GM21447 (cell line): ENCODE results near the gene STC2.
"Not testable (repeated sequence)": the region's sequence is repeated elsewhere in the genome, so short reads cannot be mapped to it uniquely, and the experiment has no call there.

Experiments
- ATAC-seq: cut with Tn5 transposase; IDR thresholded peaks from one replicate; pipeline ENCODE4 v1.9.1; 2021; ENCODE audit not compliant: unreplicated experiment

STC2 gene, protein sequence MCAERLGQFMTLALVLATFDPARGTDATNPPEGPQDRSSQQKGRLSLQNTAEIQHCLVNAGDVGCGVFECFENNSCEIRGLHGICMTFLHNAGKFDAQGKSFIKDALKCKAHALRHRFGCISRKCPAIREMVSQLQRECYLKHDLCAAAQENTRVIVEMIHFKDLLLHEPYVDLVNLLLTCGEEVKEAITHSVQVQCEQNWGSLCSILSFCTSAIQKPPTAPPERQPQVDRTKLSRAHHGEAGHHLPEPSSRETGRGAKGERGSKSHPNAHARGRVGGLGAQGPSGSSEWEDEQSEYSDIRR

GRCh38 chr5:173327948-173328843, at the start of gene STC2:
Gene STC2 (minus strand): TSS chr5:173328414. CDS start chr5:173328193, 221 bp downstream.
- peak; percentile 51 for ATAC-seq

DNA sequence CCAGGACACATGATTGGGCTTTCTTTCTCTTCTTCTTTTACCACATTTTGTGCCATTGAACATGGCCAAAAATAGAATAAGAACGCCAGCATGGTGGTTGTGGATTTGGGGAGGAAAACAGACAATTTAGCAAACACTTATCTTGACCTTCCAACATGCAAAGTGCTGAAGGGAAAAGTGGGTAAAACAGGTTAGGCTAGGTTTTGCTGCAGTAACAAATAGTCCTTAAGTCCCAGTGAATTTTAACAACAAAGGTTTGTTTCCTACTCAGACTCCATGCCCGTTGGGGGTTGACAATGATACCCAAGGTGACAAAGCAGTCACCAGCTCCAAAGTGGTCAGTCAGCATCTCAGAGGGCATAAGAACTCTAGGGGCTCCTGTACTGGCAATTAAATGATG, 43.2 kb upstream of the STC2 start:
- ATAC-seq, result no peak

DNA sequence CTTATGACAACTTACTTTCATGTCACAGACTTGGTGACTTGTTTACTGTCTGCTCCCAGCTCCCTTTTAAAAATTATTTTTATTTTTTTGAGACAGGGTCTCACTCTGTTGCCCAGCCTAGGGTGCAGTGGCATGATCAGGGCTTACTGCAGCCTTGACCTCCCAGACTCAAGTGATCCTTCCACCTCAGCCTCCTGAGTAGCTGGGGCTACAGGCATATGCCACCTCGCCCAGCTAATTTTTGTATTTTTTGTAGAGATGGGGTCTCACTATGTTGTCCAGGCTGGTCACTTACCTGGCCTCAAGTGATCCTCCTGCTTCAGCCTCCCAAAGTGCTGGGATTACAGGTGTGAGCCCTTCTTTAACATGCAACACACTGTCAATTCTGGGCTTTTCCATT, 35.2 kb upstream of the STC2 start:
- not testable (repeated sequence) for ATAC-seq

DNA sequence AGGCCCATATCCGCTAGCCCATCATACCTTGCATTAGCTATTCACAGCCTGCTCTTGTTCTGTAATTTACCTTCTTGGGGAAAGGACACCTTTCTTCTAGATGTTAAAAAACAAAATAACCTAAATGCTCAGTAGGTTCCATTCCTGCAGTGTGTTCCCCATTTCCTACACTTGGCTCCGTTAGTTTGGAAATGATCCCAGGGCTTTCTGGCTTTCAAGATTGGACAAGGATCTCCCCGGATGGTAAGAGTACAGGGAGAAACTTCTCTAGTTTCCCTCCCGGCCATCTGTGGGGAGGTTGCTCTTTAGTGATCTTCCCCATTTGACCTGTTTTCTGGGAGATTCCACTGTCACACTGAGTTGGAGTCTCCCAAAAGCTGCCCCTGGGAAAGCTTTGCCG, 27.3 kb upstream of the STC2 start:
- ATAC-seq, result no peak

DNA sequence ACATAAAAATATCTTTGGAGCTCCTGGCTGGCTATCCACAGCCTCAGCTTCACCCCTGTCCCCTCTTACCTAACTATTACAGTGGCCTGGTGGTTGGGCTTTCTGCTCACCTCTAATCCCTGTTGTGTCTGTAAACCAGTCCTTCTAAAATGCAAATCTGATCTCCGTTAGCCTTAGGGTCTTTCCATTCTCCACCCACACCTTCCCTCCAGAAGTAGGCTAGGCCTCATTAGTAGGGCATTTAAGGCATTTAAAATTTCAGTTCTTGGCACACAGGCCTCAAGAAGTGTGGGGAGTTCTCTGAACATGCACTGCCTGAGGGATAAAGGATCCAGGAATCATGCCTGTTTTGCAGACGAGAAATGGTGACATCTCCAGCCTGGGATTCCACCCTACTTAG, 26.4 kb upstream of the STC2 start:
- ATAC-seq, result no peak

- no peak for ATAC-seq
These were observed 24.4 kb upstream of the STC2 start for GRCh38 chr5:173352366-173353349.

DNA sequence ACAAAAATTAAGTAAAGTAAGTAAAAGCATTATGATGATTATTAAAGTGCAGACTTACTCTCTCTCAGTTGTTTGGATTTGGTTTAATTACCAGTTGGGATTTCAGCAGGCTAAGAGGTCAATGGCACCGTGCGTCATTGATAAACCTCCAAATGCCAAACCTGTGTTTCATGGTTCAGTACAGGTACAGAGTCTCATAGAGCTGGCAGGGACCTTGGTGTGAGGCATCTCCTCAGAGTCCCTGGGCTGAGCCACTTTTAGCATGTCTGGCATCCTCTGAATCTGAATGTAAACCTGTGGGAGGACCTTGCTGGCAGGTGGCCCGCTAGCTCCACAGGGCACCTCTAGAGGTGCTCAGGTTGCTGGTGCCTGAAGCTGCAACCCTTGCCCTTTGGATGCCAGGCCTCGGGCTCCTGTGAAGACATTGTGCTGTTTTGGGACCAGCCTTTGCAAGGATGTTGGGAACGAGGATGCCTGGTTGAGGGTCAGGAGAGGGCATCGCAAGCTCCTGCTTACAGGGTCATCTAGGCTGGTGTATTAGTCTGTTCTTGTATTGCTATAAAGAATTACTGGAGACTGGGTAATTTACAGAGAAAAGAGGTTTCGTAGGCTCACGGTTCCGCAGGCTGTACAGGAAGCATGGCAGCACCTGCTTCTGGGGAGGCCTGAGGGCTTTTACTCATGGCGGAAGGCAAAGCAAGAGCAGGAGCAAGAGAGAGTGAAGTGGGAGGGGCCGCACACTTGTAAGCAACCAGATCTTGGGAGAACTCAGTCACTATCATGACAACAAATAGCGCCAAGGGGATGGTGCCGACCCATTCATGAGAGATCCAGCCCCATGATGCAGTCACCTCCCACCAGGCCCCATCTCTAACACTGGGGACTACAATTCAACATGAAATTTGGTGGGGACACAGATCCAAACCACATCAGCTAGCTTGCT, 14.9 kb upstream of the STC2 start:
- ATAC-seq, result no peak

DNA sequence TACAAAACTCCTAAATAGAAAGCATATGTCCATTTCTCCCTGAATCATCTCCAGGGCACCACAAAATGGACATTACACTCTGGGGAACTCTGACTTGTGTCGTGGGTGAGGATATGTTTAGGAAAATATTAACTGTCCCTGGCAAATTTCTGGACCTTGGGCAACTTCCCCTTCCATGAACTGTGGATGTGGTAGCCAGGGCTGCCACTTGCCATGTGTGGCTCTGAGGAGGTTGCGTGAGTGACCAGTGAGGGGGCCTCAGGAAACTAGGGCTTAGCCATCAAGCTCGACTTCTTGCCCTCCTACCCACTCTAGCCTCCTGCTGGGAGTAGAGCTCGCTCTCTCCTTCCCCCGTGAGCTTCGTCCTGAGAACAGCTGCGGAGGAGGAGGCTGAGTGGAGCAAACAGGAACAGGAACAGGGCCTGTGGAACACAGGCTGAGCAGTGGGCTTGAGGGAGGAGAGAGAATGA, 13.8 kb upstream of the STC2 start:
- no peak for ATAC-seq

DNA sequence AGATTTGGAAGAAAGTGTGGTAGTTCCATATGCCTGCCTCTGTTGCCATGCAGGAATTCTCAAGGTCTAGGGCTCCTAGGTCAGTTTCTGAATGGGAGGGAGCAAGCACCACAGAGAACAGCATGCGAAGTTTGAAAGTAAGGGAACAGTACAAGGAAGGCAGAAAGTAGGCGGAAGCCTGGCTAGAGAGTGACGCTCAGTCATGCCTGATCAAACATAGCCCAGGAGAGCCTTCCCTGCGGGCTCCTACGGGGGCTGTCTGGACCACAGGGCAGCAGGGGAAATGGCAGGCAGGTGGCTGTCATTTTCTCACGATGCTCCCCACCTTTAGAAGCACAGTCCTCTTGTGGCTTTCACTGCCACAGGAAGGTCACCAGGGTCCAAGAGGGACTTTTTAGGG, 12.8 kb upstream of the STC2 start:
- ATAC-seq, result no peak

DNA sequence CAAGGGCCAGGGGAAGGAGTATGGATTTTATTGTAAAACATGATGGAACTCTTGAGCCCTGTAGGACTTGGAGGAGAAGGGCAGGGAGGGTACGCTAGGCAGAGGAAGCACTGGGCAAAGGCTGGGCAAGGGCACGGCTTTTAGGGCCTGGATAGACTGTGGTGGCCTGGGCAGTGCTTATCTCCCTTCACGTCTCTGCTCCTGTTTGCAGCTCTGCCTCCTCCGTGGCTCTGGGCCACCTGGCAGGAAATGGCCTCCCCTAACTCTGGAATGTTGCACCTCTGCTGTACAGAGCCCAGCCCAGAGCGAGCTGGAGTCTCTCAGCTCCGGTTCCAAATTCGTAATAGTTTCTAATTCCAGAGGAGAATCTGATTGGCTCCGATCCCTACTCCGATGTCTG, 12.2 kb upstream of the STC2 start:
- no peak for ATAC-seq

GRCh38 chr5:173339286-173339685, 11.1 kb upstream of the STC2 start:
- ATAC-seq, result no peak

DNA sequence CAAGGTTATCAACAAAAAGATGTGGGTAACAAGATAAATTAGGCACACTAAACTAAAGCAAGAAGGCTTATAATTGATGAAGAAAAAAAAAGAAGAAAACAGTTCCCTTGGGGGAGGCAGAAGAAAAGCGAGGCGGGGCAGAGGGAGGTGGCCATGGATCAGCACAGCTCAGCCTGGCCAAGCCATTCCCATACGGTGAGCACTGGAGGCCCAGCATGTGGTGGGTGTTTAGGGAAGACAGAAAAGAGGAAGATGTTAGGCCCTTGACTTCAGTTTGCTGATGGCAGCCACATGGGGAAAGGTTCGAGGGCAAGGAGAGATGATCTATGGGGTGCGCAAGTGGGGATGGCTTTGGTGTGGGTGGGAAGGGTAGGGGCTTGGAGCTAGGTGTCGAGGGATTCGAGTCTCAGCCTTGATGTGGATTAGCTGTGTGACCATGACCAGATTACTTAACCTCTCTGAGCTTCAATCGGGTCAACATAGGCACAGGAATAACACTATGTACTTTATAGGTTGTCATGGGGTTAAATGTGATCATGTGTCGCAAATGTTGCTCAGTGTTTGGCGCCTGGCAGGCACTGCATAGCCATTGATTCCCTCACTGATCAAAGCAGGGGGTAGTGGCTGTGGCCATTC, 10.3 kb upstream of the STC2 start:
- ATAC-seq, result no peak

DNA sequence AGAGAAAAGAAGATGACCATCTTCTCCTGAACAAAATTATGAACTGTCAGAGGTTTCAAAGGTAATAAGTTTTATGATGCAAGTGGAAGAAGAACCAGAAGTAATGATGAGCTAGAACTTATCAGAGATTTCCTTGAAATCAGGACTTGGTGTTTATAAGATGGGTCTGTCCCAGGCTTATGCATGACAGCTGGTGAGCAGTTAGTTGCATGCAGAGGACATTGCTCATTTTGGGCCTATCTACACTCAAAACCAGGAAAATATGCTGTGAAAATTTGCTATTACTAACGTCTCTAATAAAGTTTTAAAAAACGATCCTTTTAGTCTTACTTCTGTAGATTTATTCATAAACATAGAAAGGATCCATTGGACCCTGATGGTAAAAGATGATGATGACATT, 6.6 kb upstream of the STC2 start:
- ATAC-seq, result no peak

GRCh38 chr5:173333925-173334661, 5.9 kb upstream of the STC2 start:
- ATAC-seq, result no peak

GRCh38 chr5:173331956-173332479, 3.8 kb upstream of the STC2 start:
- ATAC-seq, result peak; percentile 50

- no peak for ATAC-seq
These were observed 3.1 kb upstream of the STC2 start for GRCh38 chr5:173331287-173331686.

GRCh38 chr5:173330338-173331206, 2.4 kb upstream of the STC2 start:
- ATAC-seq, result no peak
